NCI-H748 treated with DMSO at 0.1 percent for 48 hours (cell line): Measurements from ENCODE around the gene TSPAN32.

ENCODE experiments used
- DNase-seq: peaks from one replicate; lab custom pipeline; 2025; lab: John Stamatoyannopoulos, UW

TSPAN32 gene

GRCh38 chr11:2289350-2289749, 12.5 kb upstream of the TSPAN32 start:
- no peak for DNase-seq

GRCh38 chr11:2289859-2290258, 12.0 kb upstream of the TSPAN32 start:
- no peak for DNase-seq

GRCh38 chr11:2290351-2290841, 11.4 kb upstream of the TSPAN32 start:
- DNase-seq, result no peak

- DNase-seq, result no peak
Observed at GRCh38 chr11:2293531-2293971, 8.3 kb upstream of the TSPAN32 start.

GRCh38 chr11:2293984-2294925, 7.6 kb upstream of the TSPAN32 start:
- DNase-seq, result no peak

GRCh38 chr11:2294926-2295290, 6.9 kb upstream of the TSPAN32 start:
- no peak for DNase-seq

- DNase-seq, result no peak
Observed at GRCh38 chr11:2295971-2296912, 5.6 kb upstream of the TSPAN32 start.

GRCh38 chr11:2296913-2297622, 4.7 kb upstream of the TSPAN32 start:
- no peak for DNase-seq

GRCh38 chr11:2297623-2298030, 4.2 kb upstream of the TSPAN32 start:
- no peak for DNase-seq

GRCh38 chr11:2298131-2298794, 3.5 kb upstream of the TSPAN32 start:
- DNase-seq, result no peak

- DNase-seq, result no peak
Observed at GRCh38 chr11:2298795-2299761, 2.7 kb upstream of the TSPAN32 start.

- DNase-seq, result no peak
Observed at GRCh38 chr11:2299773-2300172, 2.0 kb upstream of the TSPAN32 start.

GRCh38 chr11:2300290-2300935, 1.4 kb upstream of the TSPAN32 start:
- no peak for DNase-seq

GRCh38 chr11:2300936-2301630, 730 bp upstream of the TSPAN32 start:
- DNase-seq, result no peak

- no peak for DNase-seq
Observed at GRCh38 chr11:2302306-2302895, 588 bp downstream of the TSPAN32 start.

- DNase-seq, result no peak
Observed at GRCh38 chr11:2302896-2303626, 1.2 kb downstream of the TSPAN32 start.

- DNase-seq, result no peak
Observed at GRCh38 chr11:2303627-2304505, 2.1 kb downstream of the TSPAN32 start.
